ENCODE data around the gene EXOC4.

Gene EXOC4

DNA sequence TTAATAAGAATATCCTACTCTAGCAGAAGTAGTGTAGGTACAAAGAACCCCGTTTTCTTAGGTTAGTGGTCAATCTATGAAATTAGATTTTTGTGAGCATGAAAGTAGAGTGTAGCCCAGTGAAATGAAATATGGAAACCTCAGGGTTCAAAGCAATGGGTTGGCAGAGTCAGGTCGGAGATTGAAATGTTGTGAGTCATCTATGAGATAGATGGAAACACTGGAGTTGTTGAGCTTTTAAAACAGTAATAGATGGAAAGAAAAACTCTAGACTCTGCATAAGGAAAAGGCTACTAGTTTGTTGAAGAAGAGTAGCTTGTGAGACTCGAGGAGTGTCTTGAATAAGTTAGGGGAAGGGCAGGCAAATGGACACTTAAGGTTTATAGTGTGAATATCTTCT, 251.9 kb downstream of the EXOC4 start:
- peak; percentile 18 for DNase-seq

DNA sequence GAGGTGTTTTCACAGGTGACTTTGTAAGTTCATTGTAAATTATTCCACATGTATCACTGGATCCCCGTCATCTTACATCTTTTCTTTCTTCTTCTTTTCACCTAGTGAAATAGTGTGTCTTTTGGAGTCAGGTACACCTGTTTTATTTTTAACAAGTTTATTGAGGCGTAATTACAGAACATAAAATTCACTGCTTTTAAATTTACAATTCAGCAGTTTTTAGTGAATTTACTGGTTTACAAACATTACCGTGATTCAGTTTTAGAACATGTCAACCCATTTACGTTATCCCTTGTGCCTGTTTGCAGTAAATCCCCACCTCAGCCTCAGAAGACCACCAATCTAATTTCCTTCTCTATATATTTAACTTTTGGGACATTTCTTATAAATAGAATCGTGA, 256.9 kb downstream of the EXOC4 start:
- no peak for DNase-seq

DNA sequence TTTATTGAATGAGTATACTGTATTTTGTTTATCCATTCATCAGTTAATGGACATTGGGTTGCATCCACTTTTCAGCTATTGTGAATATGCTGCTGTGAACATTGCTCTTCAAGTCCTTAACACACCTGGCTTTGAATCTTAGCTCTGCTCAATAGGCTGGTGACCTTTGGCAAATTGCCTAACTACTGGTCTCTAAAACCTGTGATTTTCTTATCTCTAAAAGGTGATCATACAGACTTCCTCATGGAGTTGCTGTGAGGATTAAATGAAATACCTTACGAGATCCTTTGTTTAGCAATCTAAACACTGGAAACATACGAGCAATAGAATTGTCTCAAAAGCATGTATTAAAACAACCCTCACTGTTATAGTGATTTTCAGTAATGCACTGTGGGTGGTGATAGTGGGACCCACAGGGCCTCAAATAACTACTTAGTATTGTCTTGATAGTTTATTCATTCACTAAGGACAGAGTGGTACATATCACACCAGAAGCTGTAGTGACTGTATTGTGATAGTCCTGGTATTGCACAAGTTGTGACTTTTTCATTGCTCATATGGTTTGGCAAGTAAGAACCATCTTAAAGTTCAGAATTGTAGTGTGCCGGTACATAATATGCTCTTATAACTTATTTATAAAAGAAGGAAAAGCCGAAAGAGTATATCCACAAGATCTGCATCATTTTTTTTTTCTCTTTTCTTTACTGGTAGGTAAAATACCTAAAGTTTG, 257.6 kb downstream of the EXOC4 start:
- DNase-seq, result no peak

DNA sequence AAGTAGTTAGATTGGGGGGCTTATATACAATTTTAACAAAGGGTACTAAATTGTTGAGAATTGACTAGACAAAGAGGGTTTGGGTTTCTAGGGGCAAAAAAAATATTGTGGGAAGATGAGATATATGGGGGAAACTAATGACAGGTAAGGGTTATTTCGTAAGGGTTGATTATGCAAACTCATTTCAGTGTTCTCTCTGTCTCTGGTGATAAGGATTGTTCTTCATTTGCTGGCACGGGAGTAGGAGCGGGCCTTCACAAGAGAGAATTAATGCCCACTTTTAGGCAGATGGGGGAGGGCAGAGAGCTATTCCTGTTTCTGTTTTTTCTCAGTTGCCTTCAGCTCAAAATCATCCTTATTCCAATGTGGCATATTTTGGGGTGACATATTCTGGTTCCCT, 258.4 kb downstream of the EXOC4 start:
- no peak for DNase-seq

DNA sequence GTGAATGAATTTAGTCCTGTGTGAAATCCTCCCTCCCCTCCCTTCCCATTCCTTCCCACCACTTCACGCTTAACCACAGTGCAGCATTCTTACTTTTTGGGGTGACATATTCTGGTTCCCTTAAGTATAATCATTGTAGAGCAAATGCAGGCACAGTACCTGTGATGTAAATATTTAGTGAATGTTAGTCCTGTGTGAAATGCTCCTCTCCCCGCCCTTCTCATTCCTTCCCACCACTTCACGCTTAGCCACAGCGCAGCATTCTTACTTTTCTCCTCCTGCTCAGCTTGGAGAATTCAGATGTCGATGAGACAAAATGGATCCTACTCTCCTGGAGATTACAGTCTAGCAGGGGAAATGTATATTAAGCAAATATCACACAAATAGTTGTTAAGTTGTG, 258.8 kb downstream of the EXOC4 start:
- no peak for DNase-seq

DNA sequence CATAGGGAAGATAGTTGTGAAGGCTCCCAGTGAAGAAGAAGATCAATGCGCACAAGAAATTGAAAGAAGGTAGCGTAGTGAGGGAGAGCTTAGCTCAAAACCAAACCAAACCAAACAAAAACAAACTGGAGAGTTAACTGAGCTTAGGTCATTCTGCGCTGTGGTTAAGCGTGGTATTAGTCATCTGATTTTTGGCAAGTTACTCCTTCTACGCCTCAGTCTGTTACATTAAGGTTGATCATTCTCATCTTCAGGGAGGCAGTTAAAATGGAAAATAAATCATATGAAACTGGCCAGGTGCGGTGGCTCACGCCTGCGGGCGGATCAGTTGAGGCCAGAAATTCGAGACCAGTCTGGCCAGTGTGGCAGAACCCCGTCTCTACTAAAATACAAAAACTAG, 259.7 kb downstream of the EXOC4 start:
- DNase-seq, result peak; percentile 65

DNA sequence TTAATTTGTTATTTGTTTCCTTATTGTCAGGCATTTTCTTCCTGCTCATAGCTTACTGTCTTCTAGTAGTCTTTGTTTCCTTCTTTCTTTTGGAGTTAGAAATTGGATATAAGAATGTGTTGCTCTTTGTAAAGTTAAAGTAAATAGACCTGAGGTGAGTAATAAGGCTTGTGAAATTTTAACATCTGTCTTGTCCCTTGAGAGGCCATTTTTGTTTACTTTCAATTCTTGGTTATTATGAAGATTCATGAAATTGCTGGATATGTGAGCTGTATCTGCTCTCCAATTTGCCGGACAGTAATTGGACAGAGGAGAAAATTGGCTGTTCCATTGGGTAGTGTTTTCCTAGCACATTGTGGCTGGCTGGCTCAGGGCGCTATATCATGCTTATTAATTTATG, 260.7 kb downstream of the EXOC4 start:
- DNase-seq, result peak; percentile 18

DNA sequence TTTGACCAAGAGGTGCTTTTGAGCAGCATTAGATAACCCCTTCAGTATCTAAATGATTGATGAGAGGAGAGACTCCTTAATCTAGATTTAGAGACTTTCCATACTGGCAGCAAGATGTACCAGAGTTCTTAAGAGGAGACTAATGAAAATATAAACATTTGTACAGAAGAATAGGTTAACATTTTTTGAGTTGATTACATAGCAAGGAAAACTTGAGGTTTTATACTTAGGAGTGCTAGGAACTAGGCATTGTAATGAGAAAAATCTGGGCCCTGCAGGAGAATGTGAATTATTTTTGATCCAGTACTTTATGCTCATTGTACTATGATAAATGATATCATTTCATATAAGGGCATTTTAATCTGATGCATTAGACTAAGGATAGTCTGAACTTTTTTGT, 261.7 kb downstream of the EXOC4 start:
- DNase-seq, result no peak

DNA sequence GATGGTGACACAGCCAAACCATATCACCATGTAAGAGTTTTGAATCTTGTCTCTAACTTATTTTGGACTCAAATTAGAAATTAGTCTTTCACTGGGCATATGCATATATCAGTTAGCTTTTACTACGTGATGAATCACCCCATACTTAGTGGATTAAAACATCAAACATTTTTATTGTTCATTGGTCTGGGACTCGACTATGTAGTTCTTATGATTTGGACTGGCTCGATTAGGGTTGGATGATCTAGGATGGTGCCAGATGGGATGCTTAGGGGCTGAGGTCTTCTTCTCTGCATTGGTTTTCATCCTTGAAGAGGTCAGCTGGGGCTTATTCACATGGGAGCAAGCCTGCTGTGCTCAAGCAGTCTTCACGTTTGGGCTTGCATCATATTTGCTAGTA, 264.9 kb downstream of the EXOC4 start:
- no peak for DNase-seq

DNA sequence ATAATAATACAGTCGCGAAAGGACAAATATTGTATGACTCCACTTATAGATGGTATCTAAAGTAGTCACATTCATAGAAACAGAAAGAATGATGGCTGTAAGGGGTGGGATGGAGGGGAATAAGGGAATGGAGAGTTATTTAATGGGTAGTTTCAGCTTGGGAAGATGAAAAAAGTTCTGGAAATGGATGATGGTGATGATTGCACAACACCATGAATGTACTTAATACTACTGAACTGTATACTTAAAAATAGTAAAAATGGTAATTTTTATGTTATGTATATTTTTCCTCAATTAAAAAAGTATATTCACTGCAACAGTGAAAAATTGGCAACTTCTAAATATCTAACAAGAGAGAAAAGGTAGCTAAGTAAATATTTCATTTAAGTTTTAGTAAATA, 265.8 kb downstream of the EXOC4 start:
- DNase-seq, result no peak

DNA sequence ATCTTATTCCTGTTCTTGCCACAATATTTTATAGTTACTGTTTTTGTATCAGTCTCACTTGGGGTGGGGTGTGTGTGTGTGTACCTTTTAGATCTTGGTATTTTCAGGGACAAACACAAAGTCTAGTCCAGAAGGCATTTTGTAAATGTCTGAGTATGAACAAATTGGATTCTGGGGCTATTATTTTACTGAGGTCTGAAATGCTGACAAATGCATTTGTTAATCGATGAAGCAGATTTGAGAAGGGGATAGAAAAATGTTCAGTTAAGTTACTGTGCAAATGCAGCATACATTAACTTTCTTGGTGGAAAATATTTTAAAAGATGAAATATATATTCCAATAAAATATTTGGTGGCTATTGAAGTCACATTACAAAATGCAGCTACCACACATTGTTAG, 267.4 kb downstream of the EXOC4 start:
- no peak for DNase-seq

DNA sequence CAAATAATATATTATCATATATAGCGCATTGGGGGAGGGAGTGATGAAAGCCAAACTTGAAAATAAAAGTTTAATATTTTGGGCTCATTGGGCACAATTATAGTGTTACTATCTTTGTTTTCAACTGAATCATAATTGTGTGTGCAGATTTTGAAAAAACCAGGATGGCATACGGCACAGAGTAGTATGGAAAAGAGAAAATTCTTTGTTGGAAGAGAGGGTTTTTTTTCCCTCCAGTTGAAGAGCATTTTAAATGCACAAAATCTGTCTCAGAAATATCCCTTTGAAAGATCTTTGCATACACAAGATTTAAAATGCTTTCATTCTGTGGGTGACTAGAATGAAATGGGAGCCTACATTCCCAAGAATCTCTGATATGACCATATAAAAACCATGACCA, 269.6 kb downstream of the EXOC4 start:
- no peak for DNase-seq

DNA sequence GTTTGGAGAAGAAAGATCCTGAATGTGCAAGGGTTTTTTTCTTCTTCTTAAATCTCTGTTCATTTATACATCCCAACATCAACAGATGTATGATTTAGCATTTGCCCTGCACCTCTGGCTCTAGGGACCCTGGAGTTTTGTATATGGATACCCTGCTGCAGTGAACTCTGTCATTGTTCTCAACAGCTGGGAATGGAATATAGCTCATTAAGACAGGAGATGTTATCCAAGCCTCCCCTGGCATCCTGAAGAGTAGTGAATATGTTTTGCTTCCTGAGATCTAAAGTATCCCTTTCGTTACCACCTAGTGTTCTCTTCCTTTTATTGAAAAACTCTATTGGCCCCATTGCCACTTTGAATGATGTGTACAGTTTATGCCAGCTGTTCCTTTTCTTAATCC, 275.9 kb downstream of the EXOC4 start:
- DNase-seq, result no peak

DNA sequence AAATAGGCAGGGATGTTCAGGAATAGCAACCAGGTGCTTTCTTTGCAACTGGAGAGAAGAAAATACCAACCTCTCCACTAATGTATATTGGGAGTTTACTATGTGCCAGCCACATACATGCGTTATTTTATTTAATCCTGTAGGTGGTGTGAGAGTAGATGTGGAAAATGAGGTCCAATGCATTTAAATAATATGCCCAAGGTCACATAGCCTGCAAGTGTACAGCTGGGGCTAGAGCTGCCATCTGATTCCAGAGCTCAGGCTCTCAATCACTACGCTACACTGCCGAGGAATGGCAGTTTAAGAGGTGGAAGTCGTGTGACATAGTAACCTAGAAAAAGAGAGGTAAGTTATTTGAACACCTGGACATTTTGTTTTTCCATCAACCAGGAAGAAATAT, 277.0 kb downstream of the EXOC4 start:
- DNase-seq, result no peak

DNA sequence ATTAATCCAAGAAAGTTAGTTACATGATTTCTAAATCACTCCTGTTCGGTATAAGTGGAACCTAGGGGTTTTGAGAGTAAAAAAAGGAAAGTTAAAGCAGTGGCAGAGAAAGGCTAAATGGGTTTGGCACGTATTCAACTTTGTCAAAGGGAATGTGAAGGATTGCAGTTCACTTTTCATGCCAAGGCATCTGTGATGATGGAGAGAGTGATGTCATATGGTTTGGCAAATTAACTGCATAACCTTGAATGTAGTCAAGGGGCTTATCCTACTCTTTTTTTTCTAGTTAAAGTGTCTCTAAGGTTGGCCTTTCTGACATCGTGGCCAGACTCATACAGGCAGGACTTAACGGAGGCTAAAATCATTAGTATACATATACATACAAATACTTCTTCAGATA, 277.8 kb downstream of the EXOC4 start:
- peak; percentile 82 for DNase-seq

DNA sequence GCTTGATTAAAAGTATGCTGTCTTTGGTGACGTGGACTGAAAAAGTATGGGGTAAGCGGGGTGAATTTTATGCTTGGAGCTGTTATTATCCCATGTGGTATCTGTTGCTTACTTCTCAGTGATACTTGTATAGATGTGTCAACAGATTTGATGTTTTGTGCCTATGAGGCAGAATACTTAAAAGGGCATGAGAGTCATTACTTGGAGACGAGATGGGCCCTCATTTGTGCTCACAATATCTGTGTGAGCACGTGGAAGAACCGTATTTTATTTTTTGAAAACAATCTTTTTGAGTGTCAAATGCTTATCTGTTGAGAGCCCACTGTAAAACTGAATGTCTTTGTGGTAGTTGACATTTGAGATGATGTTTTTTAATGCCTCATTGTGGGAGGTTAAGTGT, 281.9 kb downstream of the EXOC4 start:
- DNase-seq, result no peak

DNA sequence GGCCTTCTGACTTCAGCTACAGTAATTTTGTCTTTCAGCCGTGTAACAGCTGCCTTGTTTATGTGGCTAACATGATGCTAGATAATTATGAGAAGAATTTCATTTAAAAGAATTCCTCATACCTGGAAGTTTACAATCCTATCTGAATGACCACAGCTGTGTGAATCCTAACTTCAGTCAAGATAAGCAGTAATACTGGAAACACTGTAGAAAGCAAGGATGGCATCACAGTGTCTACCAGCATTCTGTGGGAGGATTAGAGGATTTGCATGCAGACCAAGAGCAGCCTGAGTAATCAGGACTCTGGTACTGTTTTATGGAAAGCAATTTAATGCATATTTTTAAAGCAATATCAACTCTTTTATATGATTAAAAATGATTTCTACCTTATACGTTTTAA, 282.4 kb downstream of the EXOC4 start:
- no peak for DNase-seq

DNA sequence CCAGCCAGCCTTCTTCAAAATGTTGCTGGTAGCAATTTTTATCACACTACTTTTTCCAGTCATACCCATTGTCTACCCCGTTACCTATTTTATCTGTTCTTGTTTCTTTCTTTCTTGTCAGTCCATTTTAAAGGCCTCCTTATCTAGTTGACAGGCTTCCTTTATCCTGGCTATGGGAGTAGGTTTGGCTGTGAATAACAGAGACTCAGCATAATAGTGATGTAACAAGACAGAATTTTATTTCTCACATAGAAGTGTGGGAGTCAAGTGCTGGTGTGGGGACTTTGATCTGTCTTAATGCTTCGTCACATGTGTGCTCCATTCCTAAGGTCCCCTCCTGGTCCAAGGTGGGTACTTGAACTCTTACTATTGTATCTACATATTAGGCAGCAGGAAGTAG, 283.6 kb downstream of the EXOC4 start:
- DNase-seq, result no peak

DNA sequence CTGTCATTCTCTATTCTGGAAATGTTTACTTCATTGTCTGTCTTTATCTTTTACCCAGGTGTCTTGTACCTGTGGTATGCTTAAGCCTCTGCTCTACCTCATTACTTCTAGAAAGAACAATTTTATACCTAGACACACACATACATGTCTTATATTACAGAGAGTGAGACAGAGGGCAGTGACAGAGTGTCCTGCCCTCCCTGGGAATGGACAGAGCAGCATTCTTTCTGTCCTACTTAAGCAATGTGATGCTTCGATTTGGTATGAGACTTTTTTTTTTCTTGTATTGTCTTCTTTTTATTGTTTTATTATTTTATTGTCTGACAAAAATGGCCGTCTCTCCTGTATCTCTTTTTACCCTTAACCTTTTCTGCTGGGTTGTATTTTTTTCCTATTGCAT, 286.1 kb downstream of the EXOC4 start:
- DNase-seq, result no peak

DNA sequence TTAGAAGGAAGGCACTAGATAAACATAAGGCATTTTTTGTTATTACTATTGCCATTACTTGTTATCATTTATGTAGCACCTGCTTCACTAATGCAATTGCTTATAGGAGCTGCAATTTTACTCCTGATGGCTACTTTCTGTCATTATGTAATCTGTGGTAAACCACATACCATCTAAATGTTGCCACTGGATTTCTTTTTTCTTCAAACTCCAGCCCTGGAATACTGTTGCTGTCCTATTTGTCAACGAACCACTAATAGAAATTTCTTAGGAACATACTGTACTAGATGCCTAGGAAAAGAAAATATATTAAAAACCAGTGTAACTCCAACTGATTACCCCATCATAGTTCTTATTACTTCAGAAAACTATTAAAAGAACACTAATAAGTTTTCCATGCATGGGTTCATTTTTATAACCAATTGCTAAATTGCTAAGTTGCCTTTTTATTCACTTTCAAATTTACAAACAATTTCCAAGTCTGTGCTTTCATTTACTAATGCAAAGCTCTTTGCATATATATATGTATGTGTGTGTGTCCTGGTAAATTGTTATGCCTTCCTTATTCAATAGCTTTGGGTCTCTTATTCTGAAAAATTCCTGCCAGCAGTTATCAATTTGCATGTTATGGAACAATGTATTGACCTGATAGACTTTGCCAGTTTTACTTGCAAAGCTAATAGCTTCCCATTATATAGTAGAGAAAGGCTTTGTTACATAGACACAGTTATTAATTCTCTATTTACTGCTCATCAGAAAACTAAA, 287.4 kb downstream of the EXOC4 start:
- no peak for DNase-seq

DNA sequence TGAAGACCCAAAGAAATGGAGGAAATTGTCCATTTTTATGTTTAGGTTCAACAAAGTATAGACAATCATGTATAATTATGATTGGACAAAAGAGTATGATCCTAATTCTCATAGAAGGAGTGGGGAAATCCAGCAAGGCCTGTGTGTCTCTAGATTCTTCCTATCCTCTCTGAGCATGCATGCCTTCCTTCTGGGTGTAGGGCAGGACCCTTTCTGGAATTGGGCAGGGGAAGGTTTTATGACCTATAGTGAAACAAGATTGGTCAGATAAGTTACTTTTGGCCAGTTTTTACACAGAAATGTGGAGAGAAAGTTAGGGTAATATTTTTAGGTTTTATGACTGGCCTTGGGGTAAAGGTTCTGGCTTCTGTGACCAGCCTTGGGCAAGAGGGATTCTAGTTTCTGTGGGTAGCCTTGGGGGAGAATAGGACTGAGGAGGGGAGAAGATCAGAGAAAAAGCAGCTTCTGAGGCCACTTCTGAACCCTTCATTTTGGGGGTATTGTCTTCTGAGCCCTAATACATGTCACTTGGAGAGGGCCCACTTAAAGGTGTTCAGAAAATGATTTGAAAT, 289.4 kb downstream of the EXOC4 start:
- no peak for DNase-seq

DNA sequence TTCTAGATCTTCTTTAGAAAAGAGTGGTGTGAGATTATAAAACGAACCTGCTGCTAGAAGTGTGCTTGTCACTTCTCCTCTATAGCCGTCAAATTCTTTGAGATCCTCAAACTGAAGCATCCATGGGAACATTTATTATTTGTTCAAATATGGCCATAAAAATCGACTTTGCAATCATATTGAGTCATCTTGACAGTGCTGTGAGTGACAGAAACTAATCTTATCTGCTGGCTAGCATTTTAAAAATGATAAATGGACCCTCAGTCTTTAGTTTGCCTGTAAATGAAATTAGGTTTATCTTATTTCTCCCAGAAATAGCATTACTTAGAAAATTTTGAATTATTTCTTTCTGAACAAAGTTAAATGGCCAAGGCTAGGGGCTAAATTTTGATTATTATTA, 290.8 kb downstream of the EXOC4 start:
- DNase-seq, result no peak

DNA sequence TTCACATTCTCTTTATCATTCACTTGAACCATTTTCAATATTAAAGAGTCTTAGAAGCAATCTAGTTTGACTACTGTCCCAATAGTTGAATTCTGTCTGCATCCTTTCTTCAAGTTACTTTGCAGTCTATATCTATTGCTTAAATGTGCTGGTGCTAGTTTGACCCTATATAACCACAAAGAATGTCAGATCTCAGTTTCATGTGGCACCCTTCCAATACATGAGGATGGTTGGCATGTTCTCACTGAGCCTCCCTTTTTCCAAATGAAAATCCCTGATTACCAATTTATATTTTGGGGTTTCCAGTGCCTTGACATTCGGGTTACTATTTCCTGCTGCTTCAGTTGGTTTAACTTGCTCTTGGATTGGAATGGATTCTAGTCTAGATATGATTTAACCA, 292.7 kb downstream of the EXOC4 start:
- DNase-seq, result peak; percentile 50

DNA sequence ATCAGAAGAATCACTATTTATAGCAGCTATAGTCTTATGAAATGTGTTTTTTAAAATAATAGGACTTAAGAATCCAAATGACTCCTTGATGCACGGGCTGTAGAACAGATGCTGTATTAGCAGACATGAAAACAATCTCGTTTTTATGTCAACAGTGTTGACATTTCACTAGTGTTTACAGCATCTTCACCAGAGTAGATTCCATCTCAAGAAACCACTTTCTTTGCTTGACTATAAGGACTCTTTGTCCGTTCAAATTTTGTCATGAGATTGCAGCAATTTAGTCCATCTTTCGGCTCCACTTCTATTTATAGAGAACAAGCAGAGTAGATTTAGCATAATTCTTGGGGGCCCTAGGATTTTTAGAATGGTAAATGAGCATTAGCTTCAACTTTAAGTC, 295.1 kb downstream of the EXOC4 start:
- no peak for DNase-seq

DNA sequence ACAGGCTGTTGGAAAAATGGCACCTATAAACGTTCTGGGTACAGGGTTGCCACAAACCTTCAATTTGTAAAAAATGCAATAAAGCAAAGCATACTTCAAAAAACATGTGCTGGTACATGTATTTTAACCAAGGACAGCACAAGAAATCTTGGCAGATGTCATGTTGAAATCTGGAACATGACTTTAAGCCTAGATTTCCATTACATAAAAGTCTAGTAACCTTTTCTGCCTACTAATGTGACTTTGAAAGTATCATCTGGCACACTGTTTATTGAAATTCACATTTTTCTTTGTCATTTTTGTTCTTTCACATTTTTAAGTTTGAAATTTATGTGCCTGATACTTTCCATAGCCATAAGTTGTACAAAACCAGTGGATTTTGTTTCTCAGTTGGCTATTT, 296.8 kb downstream of the EXOC4 start:
- DNase-seq, result no peak
